Islet precursor cell (in vitro differentiated cells): ENCODE measurements around the gene KAZN.
A peak's percentile ranks its signal among the peaks of the same experiment; 100 is the strongest.

Experiments used
- DNase-seq: peaks from one replicate; pipeline ENCODE4 v3.0.0-alpha.2; 2018

KAZN gene

GRCh38 chr1:14748151-14748550 is 149.7 kb downstream of the KAZN start:
- DNase-seq = no peak

GRCh38 chr1:14748977-14749376 is 150.5 kb downstream of the KAZN start:
- DNase-seq = no peak

GRCh38 chr1:14750490-14750889 is 152.0 kb downstream of the KAZN start:
- no peak for DNase-seq

GRCh38 chr1:14755518-14756252 is 157.2 kb downstream of the KAZN start:
- peak; percentile 90 for DNase-seq

GRCh38 chr1:14756589-14757285 is 158.3 kb downstream of the KAZN start:
- DNase-seq = no peak

GRCh38 chr1:14757286-14757625 is 158.8 kb downstream of the KAZN start:
- no peak for DNase-seq

- no peak for DNase-seq
Observed at GRCh38 chr1:14759042-14759818, 160.7 kb downstream of the KAZN start.

- DNase-seq = no peak
Observed at GRCh38 chr1:14759843-14760242, 161.4 kb downstream of the KAZN start.

GRCh38 chr1:14760780-14761179 is 162.3 kb downstream of the KAZN start:
- no peak for DNase-seq

- DNase-seq = no peak
Observed at GRCh38 chr1:14761291-14762153, 163.0 kb downstream of the KAZN start.

- no peak for DNase-seq
Observed at GRCh38 chr1:14763977-14764376, 165.5 kb downstream of the KAZN start.

GRCh38 chr1:14765773-14766172 is 167.3 kb downstream of the KAZN start:
- no peak for DNase-seq

GRCh38 chr1:14767075-14767474 is 168.6 kb downstream of the KAZN start:
- DNase-seq = peak; percentile 63

- no peak for DNase-seq
Observed at GRCh38 chr1:14768582-14769304, 170.3 kb downstream of the KAZN start.

- DNase-seq = no peak
Observed at GRCh38 chr1:14769486-14770274, 171.2 kb downstream of the KAZN start.

- no peak for DNase-seq
Observed at GRCh38 chr1:14773396-14774025, 175.0 kb downstream of the KAZN start.

GRCh38 chr1:14774225-14774624 is 175.7 kb downstream of the KAZN start:
- DNase-seq = no peak

- DNase-seq = no peak
Observed at GRCh38 chr1:14774988-14775387, 176.5 kb downstream of the KAZN start.

- DNase-seq = no peak
Observed at GRCh38 chr1:14775434-14775833, 176.9 kb downstream of the KAZN start.
